DOHH2 (cell line): ENCODE measurements around the gene CLIC3.

Source experiments
- H3F3A ChIP-seq: fragments of 200-600 bp; sonication (generic), shearing (Covaris generic); 2 replicates; pipeline ENCODE4 v1.6.0; 2016; ENCODE audit warnings: antibody characterized with exemption, mild to moderate bottlenecking; ENCODE audit not compliant: control insufficient read depth, insufficient read depth
- H3K27ac ChIP-seq: fragments of 200-600 bp; sonication (generic); 2 replicates; pipeline ENCODE4 v1.5.1; 2014; ENCODE audit warnings: low read depth, mild to moderate bottlenecking, low read length, moderate library complexity
- H3K27me3 ChIP-seq: fragments of 200-600 bp; sonication (generic); 2 replicates; pipeline ENCODE4 v1.6.1; 2014; ENCODE audit warnings: mild to moderate bottlenecking, low read length, mixed read lengths; ENCODE audit not compliant: control insufficient read depth
- H3K36me3 ChIP-seq: fragments of 200-600 bp; sonication (generic); 2 replicates; pipeline ENCODE4 v1.6.1; 2014; ENCODE audit warnings: mild to moderate bottlenecking, low read length, moderate library complexity, mixed read lengths; ENCODE audit not compliant: control insufficient read depth
- H3K4me1 ChIP-seq: fragments of 200-600 bp; sonication (generic); 2 replicates; pipeline ENCODE4 v1.6.1; 2014; ENCODE audit warnings: mild to moderate bottlenecking, low read length, mixed read lengths; ENCODE audit not compliant: control insufficient read depth
- H3K4me2 ChIP-seq: fragments of 200-600 bp; sonication (generic); 2 replicates; pipeline ENCODE4 v1.6.0; 2014; ENCODE audit warnings: mild to moderate bottlenecking, low read length, moderate library complexity
- H3K4me3 ChIP-seq: fragments of 200-600 bp; sonication (generic); 2 replicates; pipeline ENCODE4 v1.5.1; 2014; ENCODE audit warnings: mild to moderate bottlenecking, low read length, mixed read lengths
- H3K79me2 ChIP-seq: fragments of 200-600 bp; sonication (generic); 2 replicates; pipeline ENCODE4 v1.6.1; 2014; ENCODE audit warnings: mild to moderate bottlenecking, low read length, mixed read lengths; ENCODE audit not compliant: control insufficient read depth
- H3K9me2 ChIP-seq: fragments of 200-600 bp; sonication (generic); replicated peaks from 2 replicates; pipeline ENCODE4 v1.6.1; 2014; ENCODE audit warnings: mild to moderate bottlenecking, low read length, mixed read lengths; ENCODE audit not compliant: control insufficient read depth
- H3K9me3 ChIP-seq: fragments of 200-600 bp; sonication (generic); 2 replicates; pipeline ENCODE4 v1.6.1; 2014; ENCODE audit warnings: antibody characterized with exemption, low read length, mixed read lengths; ENCODE audit not compliant: control insufficient read depth, insufficient read depth
- H4K20me1 ChIP-seq: fragments of 200-600 bp; sonication (generic); 2 replicates; pipeline ENCODE4 v1.6.0; 2014; ENCODE audit warnings: low read depth, mild to moderate bottlenecking, antibody characterized with exemption, low read length, moderate library complexity; ENCODE audit not compliant: control insufficient read depth, insufficient read depth
- CTCF ChIP-seq: fragments of 200-600 bp; sonication (generic); IDR thresholded peaks from one replicate; pipeline ENCODE4 v1.5.1; 2014; ENCODE audit warnings: antibody characterized with exemption, mild to moderate bottlenecking, low read depth, low read length; ENCODE audit not compliant: poor library complexity, severe bottlenecking
- EZH2phosphoT487 ChIP-seq: fragments of 200-600 bp; sonication (generic); IDR thresholded peaks from 2 replicates; pipeline ENCODE4 v1.6.1; 2017; ENCODE audit warnings: borderline replicate concordance, mild to moderate bottlenecking, antibody characterized with exemption, low read length, moderate library complexity, mixed read lengths

Gene CLIC3

GRCh38 chr9:137037035-137037434 lies 40.7 kb upstream of the CLIC3 start:
- Histone ChIP-seq H3K27ac (no peak overlapping the region), H3F3A (no peaks in the 10 kb centered on the region), H3K36me3 (no peaks in the 10 kb centered on the region), H3K9me2 (no peaks in the 10 kb centered on the region), H3K4me1 (peaks cover 19% of the 10 kb centered on the region), H3K9me3 (no peaks in the 10 kb centered on the region), H3K27me3 (peaks cover 25% of the 10 kb centered on the region), H4K20me1 (0 out of 2 replicates have a peak, but pooled peaks cover 3% of the 10 kb centered on the region), H3K4me3 (no peak overlapping the region), H3K4me2 (no peak overlapping the region), H3K79me2 (no peaks in the 10 kb centered on the region)
- TF ChIP-seq EZH2phosphoT487, result no peak
- no peak for TF ChIP-seq CTCF

- Histone ChIP-seq H4K20me1 (0 out of 2 replicates have a peak, but pooled peaks cover 3% of the 10 kb centered on the region), H3K36me3 (no peaks in the 10 kb centered on the region), H3K27me3 (peaks cover 35% of the 10 kb centered on the region), H3K4me1 (peaks cover 24% of the 10 kb centered on the region), H3K9me3 (no peaks in the 10 kb centered on the region), H3K27ac (no peak overlapping the region), H3K4me2 (no peak overlapping the region), H3K9me2 (no peaks in the 10 kb centered on the region), H3K79me2 (no peaks in the 10 kb centered on the region), H3K4me3 (no peak overlapping the region), H3F3A (no peaks in the 10 kb centered on the region)
- TF ChIP-seq CTCF (no peak), EZH2phosphoT487 (no peak)
These were observed 39.6 kb upstream of the CLIC3 start for GRCh38 chr9:137035937-137036336.

GRCh38 chr9:137035507-137035834 lies 39.1 kb upstream of the CLIC3 start:
- H3K79me2 ChIP-seq, result no peaks in the 10 kb centered on the region

More at GRCh38 chr9:137035507-137035834, 39.1 kb upstream of the CLIC3 start:
- Histone ChIP-seq H3K4me3 (no peak overlapping the region), H3K27me3 (peaks cover 39% of the 10 kb centered on the region), H3K4me1 (peaks cover 29% of the 10 kb centered on the region), H4K20me1 (0 out of 2 replicates have a peak, but pooled peaks cover 3% of the 10 kb centered on the region), H3K36me3 (no peaks in the 10 kb centered on the region), H3K9me3 (no peaks in the 10 kb centered on the region), H3K9me2 (no peaks in the 10 kb centered on the region), H3K4me2 (no peak overlapping the region), H3F3A (no peaks in the 10 kb centered on the region), H3K27ac (no peak overlapping the region)
- TF ChIP-seq CTCF, result peak; percentile 45
- no peak for TF ChIP-seq EZH2phosphoT487
